Stomach (tissue), 4 donors: ENCODE results near the gene PTCSC3.

Experiments used
- CTCF ChIP-seq, 7 experiments: fragments of 450-650 bp in 4 of 7; fragments of 200-600 bp in 3 of 7; sonication (generic) in 3 of 7; IDR thresholded peaks; one replicate each; pipeline ENCODE4 v1.5.1; 2016 to 2019; ENCODE audit warnings: antibody characterized with exemption in 7 of 7, control low read depth in 2 of 7, mild to moderate bottlenecking in 1 of 7
- POLR2A ChIP-seq, 4 donors: fragments of 450-650 bp; IDR thresholded peaks; one replicate each; pipeline ENCODE4 v1.6.1; 2016; ENCODE audit warnings: antibody characterized with exemption in 4 of 4, control low read depth in 2 of 4, mild to moderate bottlenecking in 1 of 4, moderate library complexity in 1 of 4
- POLR2AphosphoS5 ChIP-seq, 3 donors: sonication (generic); formaldehyde crosslinking; IDR thresholded peaks; one replicate each; pipeline ENCODE4 v1.6.1; 2016; ENCODE audit warnings: antibody characterized with exemption in 3 of 3

- TF ChIP-seq POLR2AphosphoS5 (IDR thresholded peaks at IDR 0.05) (no peak), CTCF (IDR thresholded peaks at IDR 0.05) (no peak), POLR2A (IDR thresholded peaks at IDR 0.05) (no peak)
These were observed 43.7 kb downstream of the PTCSC3 start for GRCh38 chr14:36132826-36133225.
